ENCODE measurements around the gene HEBP1.
A peak's percentile ranks its signal among the peaks of the same experiment; 100 is the strongest.

HEBP1 gene

GRCh38 chr12:12999271-12999958, 650 bp downstream of the HEBP1 start:
- peak overlapping the region; percentile 72 to 97 for H3K4me3 ChIP-seq (ENCODE audit: low read length in 2 of 2)
- H3K4me2 ChIP-seq (ENCODE audit: insufficient read depth, low read length, poor library complexity, severe bottlenecking): peak overlapping the region; percentile 77
- H3K27ac ChIP-seq (replicated peaks; ENCODE audit: low read length): no peak overlapping the region
- H3K4ac ChIP-seq (ENCODE audit: low read length): no peak overlapping the region
- H2BK15ac ChIP-seq (ENCODE audit: low read length): peak overlapping the region; percentile 6
- no peak overlapping the region for H2BK12ac ChIP-seq (ENCODE audit: low read length)
- H3K36me3 ChIP-seq (replicated peaks in 1 of 2; ENCODE audit: control insufficient read depth in 2 of 2, insufficient read depth in 2 of 2, low read length in 2 of 2): no peaks in the 10 kb centered on the region
- H3K9me3 ChIP-seq (replicated peaks in 1 of 2; ENCODE audit: control insufficient read depth in 2 of 2, insufficient read depth in 1 of 2, low read depth in 1 of 2, low read length in 2 of 2): no peaks in the 10 kb centered on the region
- H4K8ac ChIP-seq (ENCODE audit: low read depth, low read length): no peak overlapping the region
- no peak overlapping the region for H2BK5ac ChIP-seq (ENCODE audit: low read length)
- H3K9ac ChIP-seq (ENCODE audit: low read depth, low read length, poor library complexity): peak overlapping the region; percentile 100
- H3K4me1 ChIP-seq (ENCODE audit: control insufficient read depth in 2 of 2, insufficient read depth in 1 of 2, low read depth in 1 of 2, low read length in 2 of 2): peaks cover 2 to 4% of the 10 kb centered on the region in 2 donors
- peaks cover 1% of the 10 kb centered on the region for H3K79me1 ChIP-seq (ENCODE audit: low read depth, low read length)
- H2AFZ ChIP-seq (ENCODE audit: low read length): peak overlapping the region; percentile 99
- no peak overlapping the region for H2AK5ac ChIP-seq (ENCODE audit: low read depth, low read length)
- no CpG with 5 or more reads among the region's 22 CpGs for WGBS, 2 donors (ENCODE audit: extremely low coverage in 2 of 2, insufficient read length in 2 of 2, insufficient replicate concordance in 1 of 2)
- H3K14ac ChIP-seq (ENCODE audit: low read length): no peak overlapping the region
- no peak for DNase-seq (ENCODE audit: low spot score)
- H4K91ac ChIP-seq (ENCODE audit: low read depth, low read length, poor library complexity): no peak overlapping the region
- H3K27me3 ChIP-seq (ENCODE audit: control insufficient read depth in 3 of 3, insufficient read depth in 3 of 3, low read depth in 1 of 3, low read length in 3 of 3): peaks cover 0 to 5% (median 0%) of the 10 kb centered on the region in 3 experiments
- no peak overlapping the region for H3K23ac ChIP-seq (ENCODE audit: low read depth, low read length, poor library complexity)
- H3K18ac ChIP-seq (ENCODE audit: low read length): peak overlapping the region; percentile 93
- no peak overlapping the region for H2BK120ac ChIP-seq (ENCODE audit: low read depth, low read length)

- no peak overlapping the region for H2AK5ac ChIP-seq (ENCODE audit: low read depth, low read length)
- H3K4me2 ChIP-seq (ENCODE audit: insufficient read depth, low read length, poor library complexity, severe bottlenecking): no peak overlapping the region
- no peak overlapping the region for H3K9ac ChIP-seq (ENCODE audit: low read depth, low read length, poor library complexity)
- H3K9me3 ChIP-seq (replicated peaks in 1 of 2; ENCODE audit: control insufficient read depth in 2 of 2, insufficient read depth in 1 of 2, low read depth in 1 of 2, low read length in 2 of 2): no peaks in the 10 kb centered on the region
- no CpG with 5 or more reads among the region's 4 CpGs for WGBS, 2 donors (ENCODE audit: extremely low coverage in 2 of 2, insufficient read length in 2 of 2, insufficient replicate concordance in 1 of 2)
- no peak overlapping the region for H3K4me3 ChIP-seq (ENCODE audit: low read length in 2 of 2)
- H4K8ac ChIP-seq (ENCODE audit: low read depth, low read length): no peak overlapping the region
- H3K18ac ChIP-seq (ENCODE audit: low read length): no peak overlapping the region
- H3K23ac ChIP-seq (ENCODE audit: low read depth, low read length, poor library complexity): no peak overlapping the region
- H2AFZ ChIP-seq (ENCODE audit: low read length): no peak overlapping the region
- no peak overlapping the region for H4K91ac ChIP-seq (ENCODE audit: low read depth, low read length, poor library complexity)
- no peak for DNase-seq (ENCODE audit: low spot score)
- peaks cover 2 to 4% of the 10 kb centered on the region in 2 donors for H3K4me1 ChIP-seq (ENCODE audit: control insufficient read depth in 2 of 2, insufficient read depth in 1 of 2, low read depth in 1 of 2, low read length in 2 of 2)
- H2BK120ac ChIP-seq (ENCODE audit: low read depth, low read length): no peak overlapping the region
- peaks cover 1% of the 10 kb centered on the region for H3K79me1 ChIP-seq (ENCODE audit: low read depth, low read length)
- no peak overlapping the region for H3K27ac ChIP-seq (replicated peaks; ENCODE audit: low read length)
- H2BK15ac ChIP-seq (ENCODE audit: low read length): no peak overlapping the region
- H2BK5ac ChIP-seq (ENCODE audit: low read length): no peak overlapping the region
- H3K27me3 ChIP-seq (ENCODE audit: control insufficient read depth in 3 of 3, insufficient read depth in 3 of 3, low read depth in 1 of 3, low read length in 3 of 3): peaks cover 0 to 5% (median 0%) of the 10 kb centered on the region in 3 experiments
- no peak overlapping the region for H3K14ac ChIP-seq (ENCODE audit: low read length)
- H2BK12ac ChIP-seq (ENCODE audit: low read length): no peak overlapping the region
- H3K4ac ChIP-seq (ENCODE audit: low read length): no peak overlapping the region
- no peaks in the 10 kb centered on the region for H3K36me3 ChIP-seq (replicated peaks in 1 of 2; ENCODE audit: control insufficient read depth in 2 of 2, insufficient read depth in 2 of 2, low read length in 2 of 2)
Measured at GRCh38 chr12:12998248-12998647, 1.8 kb downstream of the HEBP1 start.

- Histone ChIP-seq H3K18ac (ENCODE audit: low read length) (no peak overlapping the region), H2AK5ac (ENCODE audit: low read depth, low read length) (no peak overlapping the region), H3K14ac (ENCODE audit: low read length) (no peak overlapping the region), H3K79me1 (ENCODE audit: low read depth, low read length) (peaks cover 1% of the 10 kb centered on the region), H3K27ac (replicated peaks; ENCODE audit: low read length) (no peak overlapping the region), H3K4me2 (ENCODE audit: insufficient read depth, low read length, poor library complexity, severe bottlenecking) (no peak overlapping the region), H2BK5ac (ENCODE audit: low read length) (no peak overlapping the region), H3K4me1 (ENCODE audit: control insufficient read depth in 2 of 2, insufficient read depth in 1 of 2, low read depth in 1 of 2, low read length in 2 of 2) (peaks cover 2 to 4% of the 10 kb centered on the region in 2 donors), H2BK120ac (ENCODE audit: low read depth, low read length) (no peak overlapping the region), H3K4ac (ENCODE audit: low read length) (no peak overlapping the region), H3K36me3 (replicated peaks in 1 of 2; ENCODE audit: control insufficient read depth in 2 of 2, insufficient read depth in 2 of 2, low read length in 2 of 2) (no peaks in the 10 kb centered on the region), H3K9me3 (replicated peaks in 1 of 2; ENCODE audit: control insufficient read depth in 2 of 2, insufficient read depth in 1 of 2, low read depth in 1 of 2, low read length in 2 of 2) (no peaks in the 10 kb centered on the region), H4K8ac (ENCODE audit: low read depth, low read length) (no peak overlapping the region), H2BK15ac (ENCODE audit: low read length) (no peak overlapping the region), H3K4me3 (ENCODE audit: low read length in 2 of 2) (no peak overlapping the region), H3K27me3 (ENCODE audit: control insufficient read depth in 3 of 3, insufficient read depth in 3 of 3, low read depth in 1 of 3, low read length in 3 of 3) (peaks cover 0 to 5% (median 0%) of the 10 kb centered on the region in 3 experiments), H3K9ac (ENCODE audit: low read depth, low read length, poor library complexity) (no peak overlapping the region), H4K91ac (ENCODE audit: low read depth, low read length, poor library complexity) (no peak overlapping the region), H3K23ac (ENCODE audit: low read depth, low read length, poor library complexity) (no peak overlapping the region), H2BK12ac (ENCODE audit: low read length) (no peak overlapping the region), H2AFZ (ENCODE audit: low read length) (no peak overlapping the region)
- DNase-seq (ENCODE audit: low spot score): no peak
- no CpG with 5 or more reads among the region's 2 CpGs for WGBS, 2 donors (ENCODE audit: extremely low coverage in 2 of 2, insufficient read length in 2 of 2, insufficient replicate concordance in 1 of 2)
Measured at GRCh38 chr12:12997734-12998133, 2.3 kb downstream of the HEBP1 start.

GRCh38 chr12:12997156-12997555, 2.9 kb downstream of the HEBP1 start:
- H4K8ac ChIP-seq (ENCODE audit: low read depth, low read length): no peak overlapping the region
- no peak overlapping the region for H2BK15ac ChIP-seq (ENCODE audit: low read length)
- H3K36me3 ChIP-seq (replicated peaks in 1 of 2; ENCODE audit: control insufficient read depth in 2 of 2, insufficient read depth in 2 of 2, low read length in 2 of 2): no peaks in the 10 kb centered on the region
- H3K4ac ChIP-seq (ENCODE audit: low read length): no peak overlapping the region
- H3K79me1 ChIP-seq (ENCODE audit: low read depth, low read length): peaks cover 1% of the 10 kb centered on the region
- peaks cover 2 to 4% of the 10 kb centered on the region in 2 donors for H3K4me1 ChIP-seq (ENCODE audit: control insufficient read depth in 2 of 2, insufficient read depth in 1 of 2, low read depth in 1 of 2, low read length in 2 of 2)
- no peak overlapping the region for H2BK120ac ChIP-seq (ENCODE audit: low read depth, low read length)
- no peaks in the 10 kb centered on the region for H3K9me3 ChIP-seq (replicated peaks in 1 of 2; ENCODE audit: control insufficient read depth in 2 of 2, insufficient read depth in 1 of 2, low read depth in 1 of 2, low read length in 2 of 2)
- no peak overlapping the region for H3K4me2 ChIP-seq (ENCODE audit: insufficient read depth, low read length, poor library complexity, severe bottlenecking)
- no peak overlapping the region for H3K18ac ChIP-seq (ENCODE audit: low read length)
- no peak overlapping the region for H2AK5ac ChIP-seq (ENCODE audit: low read depth, low read length)
- no peak overlapping the region for H3K14ac ChIP-seq (ENCODE audit: low read length)
- H2AFZ ChIP-seq (ENCODE audit: low read length): no peak overlapping the region
- WGBS, 2 donors (ENCODE audit: extremely low coverage in 2 of 2, insufficient read length in 2 of 2, insufficient replicate concordance in 1 of 2): no CpG with 5 or more reads among the region's 3 CpGs
- H3K4me3 ChIP-seq (ENCODE audit: low read length in 2 of 2): no peak overlapping the region
- peaks cover 0 to 2% (median 0%) of the 10 kb centered on the region in 3 experiments for H3K27me3 ChIP-seq (ENCODE audit: control insufficient read depth in 3 of 3, insufficient read depth in 3 of 3, low read depth in 1 of 3, low read length in 3 of 3)
- no peak overlapping the region for H4K91ac ChIP-seq (ENCODE audit: low read depth, low read length, poor library complexity)
- DNase-seq (ENCODE audit: low spot score): no peak
- H3K23ac ChIP-seq (ENCODE audit: low read depth, low read length, poor library complexity): no peak overlapping the region
- H3K9ac ChIP-seq (ENCODE audit: low read depth, low read length, poor library complexity): no peak overlapping the region
- H2BK12ac ChIP-seq (ENCODE audit: low read length): no peak overlapping the region
- no peak overlapping the region for H3K27ac ChIP-seq (replicated peaks; ENCODE audit: low read length)
- H2BK5ac ChIP-seq (ENCODE audit: low read length): no peak overlapping the region

Measured in neuronal stem cell (in vitro differentiated cells).